SK-N-SH treated with all-trans-retinoic acid at 6 μM for 48 hours (cell line): ENCODE measurements around the gene E2F8.

Source experiments
- ATAC-seq: fragments of 200-7000 bp; cut with Tn5 transposase; 3 replicates; pipeline ENCODE4 v1.9.1; 2020; ENCODE audit warnings: mild to moderate bottlenecking, moderate library complexity
- ARNTL ChIP-seq: fragments of 450-650 bp; formaldehyde crosslinking; IDR thresholded peaks from 2 replicates; pipeline ENCODE4 v1.5.0; 2020; ENCODE audit warnings: low read depth, mild to moderate bottlenecking, moderate library complexity, borderline replicate concordance
- BACH2 ChIP-seq: fragments of 250-450 bp; sonication (Bioruptor Pico); IDR thresholded peaks from 2 replicates; pipeline ENCODE4 v1.9.0; 2021; ENCODE audit warnings: mild to moderate bottlenecking, borderline replicate concordance
- CSDC2 ChIP-seq: fragments of 250-450 bp; sonication (Bioruptor Pico); IDR thresholded peaks from 2 replicates; pipeline ENCODE4 v1.5.0; 2020; ENCODE audit warnings: mild to moderate bottlenecking, moderate library complexity
- CSRNP3 ChIP-seq: fragments of 250-450 bp; sonication (Bioruptor Pico); IDR thresholded peaks from 2 replicates; pipeline ENCODE4 v1.5.1; 2021; ENCODE audit warnings: mild to moderate bottlenecking, moderate library complexity
- ESRRG ChIP-seq: fragments of 250-450 bp; sonication (Bioruptor Pico); IDR thresholded peaks from 2 replicates; pipeline ENCODE4 v1.6.1; 2021; ENCODE audit warnings: mild to moderate bottlenecking
- GLIS3 ChIP-seq: fragments of 250-450 bp; sonication (Bioruptor Pico); IDR thresholded peaks from 2 replicates; pipeline ENCODE4 v1.5.0; 2020; ENCODE audit warnings: mild to moderate bottlenecking, moderate library complexity
- OSR1 ChIP-seq: fragments of 250-450 bp; sonication (Bioruptor Pico); IDR thresholded peaks from 2 replicates; pipeline ENCODE4 v1.8.0; 2022; ENCODE audit warnings: moderate library complexity, mild to moderate bottlenecking, inconsistent platforms
- PPARA ChIP-seq: fragments of 250-450 bp; sonication (Bioruptor Pico); IDR thresholded peaks from 2 replicates; pipeline ENCODE4 v1.5.0; 2020; ENCODE audit warnings: mild to moderate bottlenecking, borderline replicate concordance
- RARB ChIP-seq: fragments of 250-450 bp; sonication (Bioruptor Pico); IDR thresholded peaks from 2 replicates; pipeline ENCODE4 v1.8.0; 2021; ENCODE audit warnings: mild to moderate bottlenecking, moderate library complexity
- SNAI2 ChIP-seq: fragments of 250-450 bp; sonication (Bioruptor Pico); IDR thresholded peaks from 2 replicates; pipeline ENCODE4 v1.5.0; 2020; ENCODE audit warnings: mild to moderate bottlenecking, moderate library complexity
- TCF4 ChIP-seq: fragments of 250-450 bp; sonication (Bioruptor Pico); IDR thresholded peaks from 2 replicates; pipeline ENCODE4 v1.8.0; 2021; ENCODE audit warnings: mild to moderate bottlenecking, moderate library complexity, borderline replicate concordance
- TOX ChIP-seq: fragments of 250-450 bp; sonication (Bioruptor Pico); IDR thresholded peaks from 2 replicates; pipeline ENCODE4 v1.8.0; 2021; ENCODE audit warnings: mild to moderate bottlenecking, moderate library complexity, borderline replicate concordance
- ZFP3 ChIP-seq: fragments of 250-450 bp; sonication (Bioruptor Pico); IDR thresholded peaks from 2 replicates; pipeline ENCODE4 v1.5.0; 2020; ENCODE audit warnings: mild to moderate bottlenecking, moderate library complexity
- ZFP30 ChIP-seq: fragments of 450-650 bp; formaldehyde crosslinking; IDR thresholded peaks from 2 replicates; pipeline ENCODE4 v1.5.0; 2022; ENCODE audit warnings: mild to moderate bottlenecking, moderate library complexity
- ZNF565 ChIP-seq: fragments of 450-650 bp; formaldehyde crosslinking; conservative IDR thresholded peaks from 2 replicates; pipeline ENCODE4 v1.5.0; 2020; ENCODE audit warnings: low read depth, mild to moderate bottlenecking, moderate library complexity
- ZNF70 ChIP-seq: fragments of 450-650 bp; formaldehyde crosslinking; IDR thresholded peaks from 2 replicates; pipeline ENCODE4 v1.5.0; 2020; ENCODE audit warnings: mild to moderate bottlenecking, moderate library complexity
- ZNF8 ChIP-seq: fragments of 450-650 bp; formaldehyde crosslinking; IDR thresholded peaks from 2 replicates; pipeline ENCODE4 v1.5.0; 2020; ENCODE audit warnings: mild to moderate bottlenecking, moderate library complexity
- TF ChIP-seq, protein P1 (sequence below): fragments of 250-450 bp; sonication (Bioruptor Pico); IDR thresholded peaks from 2 replicates; pipeline ENCODE4 v1.8.0; 2021; ENCODE audit warnings: low read depth, mild to moderate bottlenecking, moderate library complexity, borderline replicate concordance
- TF ChIP-seq, protein P2 (sequence below): fragments of 250-450 bp; sonication (Bioruptor Pico); IDR thresholded peaks from 2 replicates; pipeline ENCODE4 v1.5.1; 2020; ENCODE audit warnings: low read depth, mild to moderate bottlenecking, moderate library complexity
- TF ChIP-seq, protein P3 (sequence below): fragments of 250-450 bp; sonication (Bioruptor Pico); IDR thresholded peaks from 2 replicates; pipeline ENCODE4 v1.5.0; 2020; ENCODE audit warnings: mild to moderate bottlenecking, moderate library complexity
- TF ChIP-seq, protein P4 (sequence below): fragments of 250-450 bp; sonication (Bioruptor Pico); IDR thresholded peaks from 2 replicates; pipeline ENCODE4 v1.8.0; 2020; ENCODE audit warnings: mild to moderate bottlenecking, moderate library complexity, borderline replicate concordance

The E2F8 gene

DNA sequence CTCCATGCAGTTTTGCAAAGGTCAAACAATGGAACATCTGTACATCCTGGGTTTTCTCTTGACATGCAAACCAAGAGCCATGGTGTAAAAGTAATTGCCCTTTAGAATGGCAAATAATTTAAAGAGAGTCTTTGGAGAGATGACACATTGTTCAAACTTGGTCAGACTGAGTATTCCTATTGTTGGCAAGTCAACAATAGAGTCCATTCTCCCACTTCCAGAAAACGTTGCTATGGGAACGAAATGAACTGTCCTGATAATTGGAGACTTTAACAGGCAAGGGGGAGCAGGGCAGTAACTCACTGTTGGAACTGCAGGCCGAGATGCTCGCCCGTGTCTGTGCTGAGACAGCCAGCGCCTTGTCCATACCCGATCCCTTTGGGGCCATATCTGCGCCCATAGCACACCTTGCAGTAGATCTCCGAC lies 52.9 kb downstream of the E2F8 start:
- no peak for ATAC-seq
- TF ChIP-seq BACH2 (CRISPR knock-in tag) (no peak), ZFP30 (no peak), TCF4 (no peak), ZFP3 (CRISPR knock-in tag) (no peak), PPARA (no peak), GLIS3 (CRISPR knock-in tag) (no peak), ESRRG (CRISPR knock-in tag) (no peak), ZNF8 (CRISPR knock-in tag) (no peak), TOX (CRISPR knock-in tag) (no peak), SNAI2 (no peak), RARB (CRISPR knock-in tag) (no peak), CSRNP3 (CRISPR knock-in tag) (no peak)
- TF ChIP-seq, protein P1, sequence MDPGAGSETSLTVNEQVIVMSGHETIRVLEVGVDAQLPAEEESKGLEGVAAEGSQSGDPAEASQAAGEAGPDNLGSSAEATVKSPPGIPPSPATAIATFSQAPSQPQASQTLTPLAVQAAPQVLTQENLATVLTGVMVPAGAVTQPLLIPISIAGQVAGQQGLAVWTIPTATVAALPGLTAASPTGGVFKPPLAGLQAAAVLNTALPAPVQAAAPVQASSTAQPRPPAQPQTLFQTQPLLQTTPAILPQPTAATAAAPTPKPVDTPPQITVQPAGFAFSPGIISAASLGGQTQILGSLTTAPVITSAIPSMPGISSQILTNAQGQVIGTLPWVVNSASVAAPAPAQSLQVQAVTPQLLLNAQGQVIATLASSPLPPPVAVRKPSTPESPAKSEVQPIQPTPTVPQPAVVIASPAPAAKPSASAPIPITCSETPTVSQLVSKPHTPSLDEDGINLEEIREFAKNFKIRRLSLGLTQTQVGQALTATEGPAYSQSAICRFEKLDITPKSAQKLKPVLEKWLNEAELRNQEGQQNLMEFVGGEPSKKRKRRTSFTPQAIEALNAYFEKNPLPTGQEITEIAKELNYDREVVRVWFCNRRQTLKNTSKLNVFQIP (CRISPR knock-in tag) = no peak
- TF ChIP-seq, protein P2, sequence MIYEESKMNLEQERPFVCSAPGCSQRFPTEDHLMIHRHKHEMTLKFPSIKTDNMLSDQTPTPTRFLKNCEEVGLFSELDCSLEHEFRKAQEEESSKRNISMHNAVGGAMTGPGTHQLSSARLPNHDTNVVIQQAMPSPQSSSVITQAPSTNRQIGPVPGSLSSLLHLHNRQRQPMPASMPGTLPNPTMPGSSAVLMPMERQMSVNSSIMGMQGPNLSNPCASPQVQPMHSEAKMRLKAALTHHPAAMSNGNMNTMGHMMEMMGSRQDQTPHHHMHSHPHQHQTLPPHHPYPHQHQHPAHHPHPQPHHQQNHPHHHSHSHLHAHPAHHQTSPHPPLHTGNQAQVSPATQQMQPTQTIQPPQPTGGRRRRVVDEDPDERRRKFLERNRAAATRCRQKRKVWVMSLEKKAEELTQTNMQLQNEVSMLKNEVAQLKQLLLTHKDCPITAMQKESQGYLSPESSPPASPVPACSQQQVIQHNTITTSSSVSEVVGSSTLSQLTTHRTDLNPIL = no peak
- TF ChIP-seq, protein P3, sequence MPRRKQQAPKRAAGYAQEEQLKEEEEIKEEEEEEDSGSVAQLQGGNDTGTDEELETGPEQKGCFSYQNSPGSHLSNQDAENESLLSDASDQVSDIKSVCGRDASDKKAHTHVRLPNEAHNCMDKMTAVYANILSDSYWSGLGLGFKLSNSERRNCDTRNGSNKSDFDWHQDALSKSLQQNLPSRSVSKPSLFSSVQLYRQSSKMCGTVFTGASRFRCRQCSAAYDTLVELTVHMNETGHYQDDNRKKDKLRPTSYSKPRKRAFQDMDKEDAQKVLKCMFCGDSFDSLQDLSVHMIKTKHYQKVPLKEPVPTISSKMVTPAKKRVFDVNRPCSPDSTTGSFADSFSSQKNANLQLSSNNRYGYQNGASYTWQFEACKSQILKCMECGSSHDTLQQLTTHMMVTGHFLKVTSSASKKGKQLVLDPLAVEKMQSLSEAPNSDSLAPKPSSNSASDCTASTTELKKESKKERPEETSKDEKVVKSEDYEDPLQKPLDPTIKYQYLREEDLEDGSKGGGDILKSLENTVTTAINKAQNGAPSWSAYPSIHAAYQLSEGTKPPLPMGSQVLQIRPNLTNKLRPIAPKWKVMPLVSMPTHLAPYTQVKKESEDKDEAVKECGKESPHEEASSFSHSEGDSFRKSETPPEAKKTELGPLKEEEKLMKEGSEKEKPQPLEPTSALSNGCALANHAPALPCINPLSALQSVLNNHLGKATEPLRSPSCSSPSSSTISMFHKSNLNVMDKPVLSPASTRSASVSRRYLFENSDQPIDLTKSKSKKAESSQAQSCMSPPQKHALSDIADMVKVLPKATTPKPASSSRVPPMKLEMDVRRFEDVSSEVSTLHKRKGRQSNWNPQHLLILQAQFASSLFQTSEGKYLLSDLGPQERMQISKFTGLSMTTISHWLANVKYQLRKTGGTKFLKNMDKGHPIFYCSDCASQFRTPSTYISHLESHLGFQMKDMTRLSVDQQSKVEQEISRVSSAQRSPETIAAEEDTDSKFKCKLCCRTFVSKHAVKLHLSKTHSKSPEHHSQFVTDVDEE (CRISPR knock-in tag) = no peak
- TF ChIP-seq, protein P4, sequence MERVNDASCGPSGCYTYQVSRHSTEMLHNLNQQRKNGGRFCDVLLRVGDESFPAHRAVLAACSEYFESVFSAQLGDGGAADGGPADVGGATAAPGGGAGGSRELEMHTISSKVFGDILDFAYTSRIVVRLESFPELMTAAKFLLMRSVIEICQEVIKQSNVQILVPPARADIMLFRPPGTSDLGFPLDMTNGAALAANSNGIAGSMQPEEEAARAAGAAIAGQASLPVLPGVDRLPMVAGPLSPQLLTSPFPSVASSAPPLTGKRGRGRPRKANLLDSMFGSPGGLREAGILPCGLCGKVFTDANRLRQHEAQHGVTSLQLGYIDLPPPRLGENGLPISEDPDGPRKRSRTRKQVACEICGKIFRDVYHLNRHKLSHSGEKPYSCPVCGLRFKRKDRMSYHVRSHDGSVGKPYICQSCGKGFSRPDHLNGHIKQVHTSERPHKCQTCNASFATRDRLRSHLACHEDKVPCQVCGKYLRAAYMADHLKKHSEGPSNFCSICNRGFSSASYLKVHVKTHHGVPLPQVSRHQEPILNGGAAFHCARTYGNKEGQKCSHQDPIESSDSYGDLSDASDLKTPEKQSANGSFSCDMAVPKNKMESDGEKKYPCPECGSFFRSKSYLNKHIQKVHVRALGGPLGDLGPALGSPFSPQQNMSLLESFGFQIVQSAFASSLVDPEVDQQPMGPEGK (CRISPR knock-in tag) = no peak

- no peak for ATAC-seq
- TF ChIP-seq ZFP30 (no peak), ESRRG (CRISPR knock-in tag) (no peak), OSR1 (CRISPR knock-in tag) (no peak), ZNF8 (CRISPR knock-in tag) (no peak), CSDC2 (CRISPR knock-in tag) (no peak), RARB (CRISPR knock-in tag) (no peak), ARNTL (CRISPR knock-in tag) (no peak), ZFP3 (CRISPR knock-in tag) (no peak), PPARA (no peak), TOX (CRISPR knock-in tag) (no peak), GLIS3 (CRISPR knock-in tag) (no peak), ZNF70 (no peak), ZNF565 (CRISPR knock-in tag) (no peak), SNAI2 (no peak)
- TF ChIP-seq, protein P3 (CRISPR knock-in tag) = no peak
- TF ChIP-seq, protein P1 (CRISPR knock-in tag) = no peak
- TF ChIP-seq, protein P2 = no peak
These were observed 53.5 kb downstream of the E2F8 start for GRCh38 chr11:19187114-19187832.
